Sigmoid colon (tissue), 7 donors: ENCODE measurements around the gene PLRG1. TPM values are rescaled to one million over a fixed set of nuclear protein-coding genes. Genes with fewer than 3 reads are reported as not detected.

Experiments
- DNase-seq: peaks from one replicate; pipeline ENCODE4 v3.0.0-alpha.2; 2019
- H3K27ac ChIP-seq, 4 donors: fragments of 200-600 bp; sonication (generic); one replicate each; pipeline ENCODE4 v1.5.1; 2016 to 2019; ENCODE audit warnings: mild to moderate bottlenecking in 1 of 4
- H3K27me3 ChIP-seq, 3 donors: fragments of 200-600 bp; sonication (generic); one replicate each; pipeline ENCODE4 v1.5.1; 2019; ENCODE audit warnings: mild to moderate bottlenecking in 1 of 3
- H3K36me3 ChIP-seq, 4 donors: fragments of 200-600 bp; sonication (generic); one replicate each; pipeline ENCODE4 v1.5.1; 2016 to 2019
- H3K4me1 ChIP-seq, 4 donors: fragments of 200-600 bp; sonication (generic); one replicate each; pipeline ENCODE4 v1.5.1; 2017 to 2019
- H3K4me3 ChIP-seq, 4 donors: fragments of 200-600 bp; sonication (generic); one replicate each; pipeline ENCODE4 v1.5.1; 2017 to 2019; ENCODE audit warnings: mild to moderate bottlenecking in 2 of 4, moderate library complexity in 1 of 4
- H3K9me3 ChIP-seq, 4 donors: fragments of 200-600 bp in 3 of 4; sonication (generic) in 3 of 4; one replicate each; pipeline versions ENCODE4 v1.5.1 to v1.6.1; 2013 to 2019
- CTCF ChIP-seq, 4 experiments: fragments of 450-650 bp in 3 of 4; fragments of 200-600 bp in 1 of 4; IDR thresholded peaks; one replicate each; pipeline ENCODE4 v1.5.1; 2016 to 2019; ENCODE audit warnings: antibody characterized with exemption in 4 of 4, mild to moderate bottlenecking in 3 of 4, moderate library complexity in 2 of 4
- EP300 ChIP-seq, 4 donors: sonication (generic); formaldehyde crosslinking; IDR thresholded peaks; one replicate each; pipeline ENCODE4 v1.6.1; 2017; ENCODE audit warnings: antibody characterized with exemption in 4 of 4
- POLR2A ChIP-seq, 2 donors: fragments of 450-650 bp; IDR thresholded peaks; one replicate each; pipeline ENCODE4 v1.6.1; 2016; ENCODE audit warnings: antibody characterized with exemption in 2 of 2, mild to moderate bottlenecking in 2 of 2, moderate library complexity in 2 of 2
- POLR2AphosphoS5 ChIP-seq, 4 donors: sonication (generic); formaldehyde crosslinking; IDR thresholded peaks; one replicate each; pipeline ENCODE4 v1.6.1; 2017; ENCODE audit warnings: antibody characterized with exemption in 4 of 4
- WGBS, 2 donors: extraction: QIAGEN DNeasy Blood & Tissue Kit; methylation state at CpG; one replicate each; pipeline ENCODE4 v1.1.7; 2013; 5-methylcytosine and 5-hydroxymethylcytosine counted together
- intact Hi-C: fragments of 100-400 bp; cut with DNase I; formaldehyde crosslinking; loops from one replicate; pipeline ENCODE4 v1.15.1; 2023
- polyA plus RNA-seq, 3 donors: library from polyadenylated mRNA; stranded (reverse); fragments of 200-250 nt; gene quantifications; one replicate each; pipeline ENCODE4 v1.2.3, GENCODE V29; 2013
- total RNA-seq, 4 donors: library from RNA; depleted of rRNA; stranded (reverse); fragments of >200 nt; gene quantifications; one replicate each; pipeline ENCODE4 v1.1.0, GENCODE V29; 2016
- donor health status: healthy with polysubstance abuse.
- donor health status: Bipolar disorder and iron deficiency.
- donor health status: healthy.

Gene PLRG1
- total and polyA plus RNA-seq, 7 donors: 24.7 to 73.1 (median 41.3) TPM

GRCh38 chr4:154565704-154566103 is 15.5 kb upstream of the PLRG1 start:
- TF ChIP-seq POLR2A (IDR thresholded peaks at IDR 0.05) (no peak), CTCF (IDR thresholded peaks at IDR 0.05) (no peak), EP300 (IDR thresholded peaks at IDR 0.05) (no peak), POLR2AphosphoS5 (IDR thresholded peaks at IDR 0.05) (no peak)
- intact Hi-C loops: no loop called here
- 94 to 95% methylated on average over 6 of the region's 6 CpGs for WGBS, 2 donors

GRCh38 chr4:154564311-154564710 is 14.1 kb upstream of the PLRG1 start:
- no peak overlapping the region for H3K4me3 ChIP-seq
- 90 to 93% methylated on average over 1 of the region's 1 CpG for WGBS, 2 donors
- no peaks in the 10 kb centered on the region for H3K36me3 ChIP-seq
- no peaks in the 10 kb centered on the region for H3K27me3 ChIP-seq
- DNase-seq: no peak
- TF ChIP-seq EP300 (IDR thresholded peaks at IDR 0.05) (no peak), CTCF (IDR thresholded peaks at IDR 0.05) (no peak), POLR2AphosphoS5 (IDR thresholded peaks at IDR 0.05) (no peak), POLR2A (IDR thresholded peaks at IDR 0.05) (no peak)
- intact Hi-C loops: no loop called here
- no peak overlapping the region for H3K27ac ChIP-seq
- H3K9me3 ChIP-seq: no peaks in the 10 kb centered on the region
- no peaks in the 10 kb centered on the region for H3K4me1 ChIP-seq

More at GRCh38 chr4:154565704-154566103, 15.5 kb upstream of the PLRG1 start:
- Histone ChIP-seq H3K27me3 (no peaks in the 10 kb centered on the region), H3K9me3 (no peaks in the 10 kb centered on the region), H3K36me3 (no peaks in the 10 kb centered on the region), H3K4me3 (no peak overlapping the region), H3K4me1 (no peaks in the 10 kb centered on the region), H3K27ac (no peak overlapping the region)
- DNase-seq: no peak

GRCh38 chr4:154562697-154563254 is 12.6 kb upstream of the PLRG1 start, which contains the start of gene FGB:
FGB (plus strand) TSS chr4:154563011; CDS start chr4:154563019, 8 bp downstream.
- no peaks in the 10 kb centered on the region for H3K4me1 ChIP-seq
- WGBS, 2 donors: 81 to 82% methylated on average over 2 of the region's 2 CpGs
- no peaks in the 10 kb centered on the region for H3K9me3 ChIP-seq
- no peak for TF ChIP-seq POLR2A (IDR thresholded peaks at IDR 0.05)
- TF ChIP-seq POLR2AphosphoS5 (IDR thresholded peaks at IDR 0.05): no peak
- no peak for TF ChIP-seq CTCF (IDR thresholded peaks at IDR 0.05)
- TF ChIP-seq EP300 (IDR thresholded peaks at IDR 0.05): no peak
- H3K36me3 ChIP-seq: no peaks in the 10 kb centered on the region
- no peak within 1 kb of the TSS for H3K4me3 ChIP-seq
- no peak within 1 kb of the TSS for H3K27ac ChIP-seq
- DNase-seq: no peak
- intact Hi-C loops: no loop called here
- no peaks in the 10 kb centered on the region for H3K27me3 ChIP-seq

GRCh38 chr4:154560824-154561231 is 10.6 kb upstream of the PLRG1 start:
- no peaks in the 10 kb centered on the region for H3K9me3 ChIP-seq
- 87 to 93% methylated on average over 4 of the region's 4 CpGs for WGBS, 2 donors
- H3K36me3 ChIP-seq: no peaks in the 10 kb centered on the region

More at GRCh38 chr4:154560824-154561231, 10.6 kb upstream of the PLRG1 start:
- H3K4me3 ChIP-seq: no peak overlapping the region
- TF ChIP-seq EP300 (IDR thresholded peaks at IDR 0.05) (no peak), POLR2A (IDR thresholded peaks at IDR 0.05) (no peak), POLR2AphosphoS5 (IDR thresholded peaks at IDR 0.05) (no peak), CTCF (IDR thresholded peaks at IDR 0.05) (no peak)
- no peak for DNase-seq
- H3K4me1 ChIP-seq: no peaks in the 10 kb centered on the region
- intact Hi-C loops: no loop called here
- H3K27ac ChIP-seq: no peak overlapping the region
- no peaks in the 10 kb centered on the region for H3K27me3 ChIP-seq
